ENCODE results near the gene DUSP16. TPM values are rescaled to one million over a fixed set of nuclear protein-coding genes. Genes with fewer than 3 reads are reported as not detected.

DUSP16 gene
- total RNA-seq, 4 donors from 2014 or later: 7.5 to 21.4 (median 14.6) TPM

DNA sequence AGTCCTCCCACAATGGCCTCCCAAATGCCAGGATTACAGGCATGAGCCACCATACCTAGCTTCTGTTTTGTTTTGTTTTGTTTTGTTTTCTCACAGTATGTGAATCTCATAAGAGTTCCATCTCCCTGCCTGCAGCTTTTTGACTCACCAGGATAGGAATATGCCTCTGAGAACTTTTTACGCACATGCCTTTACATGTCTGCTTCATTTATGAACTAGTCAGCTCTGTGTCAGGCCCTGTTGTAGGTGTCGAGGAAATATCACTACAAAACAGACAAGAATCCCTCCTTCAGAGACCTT lies 116.8 kb downstream of the DUSP16 start:
- TF ChIP-seq, protein P1, sequence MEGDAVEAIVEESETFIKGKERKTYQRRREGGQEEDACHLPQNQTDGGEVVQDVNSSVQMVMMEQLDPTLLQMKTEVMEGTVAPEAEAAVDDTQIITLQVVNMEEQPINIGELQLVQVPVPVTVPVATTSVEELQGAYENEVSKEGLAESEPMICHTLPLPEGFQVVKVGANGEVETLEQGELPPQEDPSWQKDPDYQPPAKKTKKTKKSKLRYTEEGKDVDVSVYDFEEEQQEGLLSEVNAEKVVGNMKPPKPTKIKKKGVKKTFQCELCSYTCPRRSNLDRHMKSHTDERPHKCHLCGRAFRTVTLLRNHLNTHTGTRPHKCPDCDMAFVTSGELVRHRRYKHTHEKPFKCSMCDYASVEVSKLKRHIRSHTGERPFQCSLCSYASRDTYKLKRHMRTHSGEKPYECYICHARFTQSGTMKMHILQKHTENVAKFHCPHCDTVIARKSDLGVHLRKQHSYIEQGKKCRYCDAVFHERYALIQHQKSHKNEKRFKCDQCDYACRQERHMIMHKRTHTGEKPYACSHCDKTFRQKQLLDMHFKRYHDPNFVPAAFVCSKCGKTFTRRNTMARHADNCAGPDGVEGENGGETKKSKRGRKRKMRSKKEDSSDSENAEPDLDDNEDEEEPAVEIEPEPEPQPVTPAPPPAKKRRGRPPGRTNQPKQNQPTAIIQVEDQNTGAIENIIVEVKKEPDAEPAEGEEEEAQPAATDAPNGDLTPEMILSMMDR (IDR thresholded peaks at IDR 0.05; ENCODE audit: low read depth): no peak

DNA sequence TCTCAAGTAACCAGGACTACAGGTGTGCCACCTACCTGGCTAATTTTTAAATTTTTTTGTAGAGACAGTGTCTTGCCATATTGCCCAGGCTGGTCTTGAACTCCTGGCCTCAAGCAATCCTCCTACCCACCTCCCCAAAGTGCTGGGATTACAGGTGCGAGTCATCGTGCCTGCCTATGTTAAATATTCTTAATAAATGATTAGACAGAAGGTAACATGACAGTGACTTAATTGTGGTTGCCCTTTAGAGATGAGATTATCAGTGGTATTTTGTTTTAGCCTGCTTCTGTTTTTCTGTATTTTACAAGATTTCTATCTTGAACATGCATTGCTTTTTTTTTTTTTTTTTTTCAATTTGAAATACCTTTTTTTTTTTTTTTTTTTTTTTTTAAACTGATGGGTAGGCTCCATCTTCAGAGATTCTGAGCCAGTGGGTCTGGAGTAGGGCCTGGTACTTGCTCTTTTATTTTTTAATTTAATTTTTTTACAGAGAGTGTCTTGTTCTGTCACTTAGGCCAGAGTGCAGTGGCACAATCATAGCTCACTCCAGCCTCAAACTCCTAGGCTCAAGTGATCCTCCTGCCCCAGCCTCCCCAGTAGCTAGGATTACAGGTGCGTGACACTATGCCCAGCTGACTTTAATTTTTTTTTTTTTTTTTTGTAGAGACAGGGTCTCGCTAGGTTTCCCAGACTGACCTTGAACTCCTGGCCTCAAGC lies 117.3 kb downstream of the DUSP16 start:
- TF ChIP-seq, protein P1 (IDR thresholded peaks at IDR 0.05; ENCODE audit: low read depth): no peak

DNA sequence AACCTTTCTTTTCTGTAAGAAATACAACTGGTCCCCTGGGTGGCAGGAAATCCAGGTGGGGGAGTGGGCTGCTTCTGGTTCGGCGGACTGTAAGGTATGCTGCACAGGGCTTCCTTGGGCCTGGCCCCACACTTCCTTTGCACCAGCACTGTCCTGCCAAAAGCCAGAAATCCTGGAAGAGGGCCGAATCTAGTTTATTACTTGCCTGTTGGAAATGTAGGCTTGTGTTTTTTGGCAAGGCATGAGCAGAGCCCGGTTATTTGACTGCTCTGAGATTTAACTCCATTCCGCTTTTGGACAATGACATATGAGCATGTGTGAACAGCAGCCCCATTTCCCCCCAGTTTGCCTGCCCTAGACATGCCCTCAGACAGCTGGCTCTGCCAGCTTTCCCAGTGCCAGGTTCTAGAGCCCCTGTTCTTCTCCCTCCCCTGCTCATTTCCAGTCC lies 119.2 kb downstream of the DUSP16 start:
- TF ChIP-seq, protein P1 (IDR thresholded peaks at IDR 0.05; ENCODE audit: low read depth): no peak

DNA sequence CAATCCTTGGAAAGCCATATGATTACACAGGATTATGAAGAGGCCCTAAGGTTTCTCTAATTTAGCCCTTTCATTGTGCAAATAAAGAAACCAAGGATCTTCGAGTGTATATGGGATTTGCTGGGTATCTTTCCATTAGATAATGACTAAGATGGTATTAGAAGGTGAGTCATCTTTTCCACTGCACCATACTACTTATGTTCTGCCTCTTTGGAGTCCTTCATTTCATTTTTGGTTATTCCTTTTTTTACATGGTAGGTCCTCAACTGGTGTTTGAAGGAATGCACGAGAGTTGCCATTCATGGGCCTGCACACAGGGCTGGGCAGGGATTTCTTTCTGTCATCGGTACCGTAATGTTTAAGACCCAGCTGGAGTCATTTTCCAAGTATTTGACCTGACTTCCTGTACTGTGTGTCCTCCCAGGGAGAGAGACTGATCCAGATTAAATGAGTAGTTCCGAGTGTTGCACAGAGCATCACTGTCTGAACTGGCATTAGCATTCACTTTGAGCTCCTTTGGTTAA lies 120.1 kb downstream of the DUSP16 start:
- TF ChIP-seq, protein P1 (IDR thresholded peaks at IDR 0.05; ENCODE audit: low read depth): no peak

GRCh38 chr12:12441843-12442461 lies 120.7 kb downstream of the DUSP16 start:
- TF ChIP-seq, protein P1 (IDR thresholded peaks at IDR 0.05; ENCODE audit: low read depth): no peak

DNA sequence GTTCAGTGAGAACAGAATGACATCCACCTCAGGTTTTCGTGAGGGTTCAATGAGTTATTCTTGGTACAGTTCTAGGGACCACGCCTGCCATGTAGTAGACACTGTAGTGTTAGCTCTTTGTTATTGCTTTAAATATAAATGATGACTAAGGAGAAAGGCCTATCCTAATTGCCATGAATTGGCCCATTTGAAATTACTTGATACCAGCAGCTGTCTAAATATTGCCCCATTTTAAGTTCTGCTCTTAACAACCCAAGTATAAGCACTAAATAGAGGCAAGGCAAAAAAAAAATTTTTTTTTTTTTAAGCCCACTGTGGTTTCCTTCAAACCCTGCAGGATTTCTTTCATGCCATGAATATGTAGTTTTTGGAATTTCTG lies 121.2 kb downstream of the DUSP16 start:
- TF ChIP-seq, protein P1 (IDR thresholded peaks at IDR 0.05; ENCODE audit: low read depth): no peak

DNA sequence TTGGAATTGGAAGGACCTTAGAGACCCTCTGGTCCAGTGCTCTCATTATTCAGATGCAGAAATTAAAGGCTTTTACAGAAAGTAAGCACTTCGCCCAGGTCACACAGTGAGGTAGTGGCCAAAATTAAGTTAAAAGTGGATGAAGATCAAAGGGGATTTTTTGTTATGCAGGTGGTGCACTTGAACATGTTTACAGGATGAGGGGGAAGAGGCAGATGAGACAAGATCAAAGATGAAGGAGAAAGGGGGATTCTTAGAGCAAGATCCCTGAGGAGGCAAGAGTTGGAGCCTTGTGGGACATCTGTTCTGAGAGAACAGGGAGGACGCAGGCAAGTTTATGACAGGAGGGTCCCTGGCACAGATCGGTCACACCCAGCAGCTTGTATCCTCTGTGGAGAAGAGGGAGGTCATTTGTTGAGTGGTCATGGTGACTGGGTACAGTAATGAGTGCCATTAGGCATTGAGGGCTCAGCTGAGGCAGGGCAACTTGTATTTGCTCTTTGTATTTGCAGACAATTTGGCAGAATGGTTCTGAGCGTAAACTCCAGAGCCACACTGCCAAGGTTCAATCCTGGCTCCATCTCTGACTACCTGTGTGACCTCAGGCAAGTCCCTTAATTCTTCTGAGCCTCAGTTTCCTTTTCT lies 121.8 kb downstream of the DUSP16 start:
- TF ChIP-seq, protein P1 (IDR thresholded peaks at IDR 0.05; ENCODE audit: low read depth): no peak
